ENCODE results near the gene OBSL1.

The OBSL1 gene

GRCh38 chr2:219570194-219570923 lies 980 bp downstream of the OBSL1 start:
- peak overlapping the region; percentile 32; the same call in 1 of the 2 replicates for H3K27ac ChIP-seq
- TF ChIP-seq ZFX (IDR thresholded peaks at IDR 0.05; ENCODE audit: borderline replicate concordance) (no peak), CTCF (IDR thresholded peaks at IDR 0.05) (peak; percentile 25; the same call in 1 of the 2 replicates)

- no peak for TF ChIP-seq CTCF (IDR thresholded peaks at IDR 0.05)
- no peak for TF ChIP-seq ZFX (IDR thresholded peaks at IDR 0.05; ENCODE audit: borderline replicate concordance)
Observed at GRCh38 chr2:219569635-219570034, 1.7 kb downstream of the OBSL1 start.

GRCh38 chr2:219569041-219569440 lies 2.3 kb downstream of the OBSL1 start:
- no peak for TF ChIP-seq CTCF (IDR thresholded peaks at IDR 0.05)
- TF ChIP-seq ZFX (IDR thresholded peaks at IDR 0.05; ENCODE audit: borderline replicate concordance) = no peak
- H3K27ac ChIP-seq = no peak overlapping the region

More at GRCh38 chr2:219569635-219570034, 1.7 kb downstream of the OBSL1 start:
- no peak overlapping the region for H3K27ac ChIP-seq

GRCh38 chr2:219567791-219568361 lies 3.5 kb downstream of the OBSL1 start:
- no peak overlapping the region for H3K27ac ChIP-seq

GRCh38 chr2:219567131-219567530 lies 4.2 kb downstream of the OBSL1 start:
- no peak overlapping the region for H3K27ac ChIP-seq

More at GRCh38 chr2:219567791-219568361, 3.5 kb downstream of the OBSL1 start:
- TF ChIP-seq ZFX (IDR thresholded peaks at IDR 0.05; ENCODE audit: borderline replicate concordance) = no peak
- TF ChIP-seq CTCF (IDR thresholded peaks at IDR 0.05) = no peak

GRCh38 chr2:219566640-219567039 lies 4.7 kb downstream of the OBSL1 start:
- no peak for TF ChIP-seq ZFX (IDR thresholded peaks at IDR 0.05; ENCODE audit: borderline replicate concordance)
- no peak for TF ChIP-seq CTCF (IDR thresholded peaks at IDR 0.05)
- no peak overlapping the region for H3K27ac ChIP-seq

More at GRCh38 chr2:219567131-219567530, 4.2 kb downstream of the OBSL1 start:
- TF ChIP-seq ZFX (IDR thresholded peaks at IDR 0.05; ENCODE audit: borderline replicate concordance) = no peak
- no peak for TF ChIP-seq CTCF (IDR thresholded peaks at IDR 0.05)
